B cell (primary cell): ENCODE data around the gene YY1.
"Not testable (repeated sequence)": the region's sequence is repeated elsewhere in the genome, so short reads cannot be mapped to it uniquely, and the experiment has no call there.

Source experiments
- CTCF ChIP-seq: fragments of 200-600 bp; IDR thresholded peaks from one replicate; pipeline ENCODE4 v1.8.0; 2022; ENCODE audit warnings: antibody characterized with exemption, mild to moderate bottlenecking
- EZH2 ChIP-seq: IDR thresholded peaks from 2 replicates; pipeline ENCODE4 v1.6.1; 2012; ENCODE audit warnings: borderline replicate concordance, low read depth, mild to moderate bottlenecking, moderate library complexity, low read length; ENCODE audit not compliant: insufficient read depth, poor library complexity, severe bottlenecking

DNA sequence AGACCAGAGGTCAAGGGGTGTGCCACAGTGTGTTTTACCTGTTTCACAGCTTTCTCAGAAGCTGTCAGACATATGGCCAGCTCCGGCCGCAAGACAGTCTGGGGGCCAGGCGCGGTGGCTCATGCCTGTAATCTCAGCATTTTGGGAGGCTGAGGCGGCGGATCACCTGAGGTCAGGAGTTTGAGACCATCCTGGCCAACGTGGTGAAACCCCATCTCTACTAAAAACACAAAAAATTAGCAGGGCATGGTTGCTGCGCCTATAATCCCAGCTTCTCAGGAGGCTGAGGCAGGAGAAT, 49.0 kb downstream of the YY1 start:
- not testable (repeated sequence) for TF ChIP-seq CTCF, EZH2
